ENCODE measurements around the gene ZFAND2A.
A peak's percentile ranks its signal among the peaks of the same experiment; 100 is the strongest.
"Not testable (repeated sequence)": the region's sequence is repeated elsewhere in the genome, so short reads cannot be mapped to it uniquely, and the experiment has no call there.

Gene ZFAND2A

DNA sequence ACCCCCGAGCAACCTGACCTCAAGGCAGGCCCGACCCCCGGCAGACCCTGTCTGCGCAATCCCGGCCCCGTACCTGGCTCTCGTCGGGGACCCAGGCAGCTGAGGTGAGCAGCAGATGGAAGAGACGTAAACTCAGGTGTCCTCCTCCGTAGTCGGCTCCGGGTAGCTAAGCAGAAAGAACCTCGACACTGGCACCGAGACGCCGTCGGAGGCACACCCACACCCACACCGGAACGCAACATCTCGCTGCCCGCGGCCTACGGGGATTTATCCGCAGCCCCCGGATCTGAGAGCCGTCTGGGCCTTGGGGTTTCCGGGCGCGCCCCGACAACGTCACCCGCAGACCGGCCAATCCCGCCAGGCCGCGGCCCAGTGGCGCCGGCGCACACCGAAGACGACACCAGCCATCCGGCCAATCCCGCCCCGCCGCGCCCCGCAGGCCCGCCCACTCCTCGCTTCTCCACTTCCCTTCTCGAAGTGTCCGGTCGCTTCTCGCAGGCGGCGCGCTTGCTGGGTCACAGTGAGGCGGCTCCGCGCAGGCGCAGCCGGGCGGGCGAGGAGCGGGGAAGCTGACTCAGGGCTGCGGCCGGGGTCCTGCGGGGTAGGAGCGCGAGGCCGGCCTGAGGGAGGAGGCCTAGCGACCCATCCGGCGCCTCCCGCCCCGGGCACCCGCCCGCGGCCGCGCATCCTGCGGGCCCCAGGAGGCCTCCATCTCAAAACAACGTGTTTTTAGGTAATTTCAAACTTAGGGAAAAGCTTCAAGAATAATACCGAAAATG lies at the start of gene ZFAND2A:
TSS of gene ZFAND2A (minus strand) at position 306 of the 779 bp plus-strand sequence. CDS start 1,984 bp downstream, outside the sequence.
- DNase-seq (ENCODE audit: low spot score) = peak; percentile 99

DNA sequence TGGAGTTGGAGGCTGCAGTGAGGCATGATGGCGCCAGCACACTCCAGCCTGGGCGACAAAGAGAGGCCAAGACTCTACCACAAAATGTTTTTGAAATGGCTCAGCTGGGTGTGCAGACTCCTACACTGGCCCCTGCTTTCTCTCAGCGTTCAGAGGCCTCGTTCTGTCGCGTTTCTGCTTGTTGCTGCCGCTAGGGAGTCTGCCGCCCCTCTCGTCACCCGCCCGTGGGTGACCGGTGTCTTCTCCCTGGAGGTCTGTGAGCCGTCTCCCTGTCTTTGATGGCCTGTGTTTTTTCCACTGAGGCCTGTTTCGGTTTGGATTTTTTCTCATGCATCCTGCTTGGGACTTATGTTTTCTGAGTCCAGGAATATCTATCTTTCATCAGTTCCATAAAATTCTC lies 49.1 kb upstream of the ZFAND2A start:
- DNase-seq (ENCODE audit: low spot score) = no peak

- DNase-seq (ENCODE audit: low spot score) = not testable (repeated sequence)
Observed at GRCh38 chr7:1205742-1206141, 45.7 kb upstream of the ZFAND2A start.

GRCh38 chr7:1204460-1205140 lies 44.6 kb upstream of the ZFAND2A start:
- no peak for DNase-seq (ENCODE audit: low spot score)

GRCh38 chr7:1202914-1203313 lies 42.9 kb upstream of the ZFAND2A start:
- not testable (repeated sequence) for DNase-seq (ENCODE audit: low spot score)

DNA sequence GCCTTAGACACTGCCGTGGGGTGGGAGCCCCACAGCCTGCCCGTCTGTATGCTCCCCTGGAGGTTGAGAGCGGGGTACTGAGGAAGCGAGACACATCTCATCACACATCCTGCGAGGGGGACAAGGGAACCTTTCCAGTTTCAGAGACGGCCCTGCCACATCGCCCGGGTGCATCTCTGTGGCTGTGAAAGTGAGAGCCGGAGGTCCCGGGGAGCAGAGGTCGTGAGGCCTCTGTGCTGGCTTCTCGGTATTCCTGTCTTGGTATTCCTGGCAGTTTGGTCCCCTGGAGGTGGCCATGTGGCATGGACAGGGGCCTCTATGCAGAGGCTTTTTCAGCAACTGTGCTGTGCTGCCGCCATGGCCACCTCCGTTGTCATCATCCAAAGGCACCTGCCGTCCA lies 41.9 kb upstream of the ZFAND2A start:
- no peak for DNase-seq (ENCODE audit: low spot score)

GRCh38 chr7:1200045-1200444 lies 40.0 kb upstream of the ZFAND2A start:
- no peak for DNase-seq (ENCODE audit: low spot score)

DNA sequence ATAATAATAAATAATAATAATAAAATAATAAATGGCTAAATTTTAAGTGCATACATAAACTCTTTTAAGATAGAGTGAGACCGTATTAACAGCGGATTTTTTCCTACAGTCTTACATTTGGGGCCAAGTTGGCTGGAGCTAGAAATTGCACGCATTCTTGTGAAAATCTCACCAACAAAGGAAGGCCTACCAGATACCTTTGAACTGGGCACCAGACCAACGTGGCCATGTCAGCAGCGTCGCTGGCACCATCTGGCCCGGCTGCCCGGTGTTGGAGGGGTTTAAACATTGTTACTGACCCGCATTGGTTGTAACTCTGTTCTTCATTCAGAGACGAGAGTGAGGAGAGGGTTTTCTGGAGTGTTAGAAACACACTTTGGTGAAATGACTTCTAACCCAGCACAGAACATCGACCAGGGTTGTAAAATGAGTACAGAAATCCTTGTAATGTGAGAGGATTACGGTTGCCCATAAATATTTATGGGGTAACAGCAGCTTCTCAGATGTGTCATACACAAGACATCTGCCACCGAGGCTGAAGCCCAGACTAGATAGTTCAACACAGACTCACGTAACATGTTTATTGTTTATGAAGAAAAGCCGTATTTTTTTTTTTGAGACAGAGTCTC lies 38.1 kb upstream of the ZFAND2A start:
- peak; percentile 88 for DNase-seq (ENCODE audit: low spot score)

- DNase-seq (ENCODE audit: low spot score) = no peak
Observed at GRCh38 chr7:1196950-1197349, 37.0 kb upstream of the ZFAND2A start.

DNA sequence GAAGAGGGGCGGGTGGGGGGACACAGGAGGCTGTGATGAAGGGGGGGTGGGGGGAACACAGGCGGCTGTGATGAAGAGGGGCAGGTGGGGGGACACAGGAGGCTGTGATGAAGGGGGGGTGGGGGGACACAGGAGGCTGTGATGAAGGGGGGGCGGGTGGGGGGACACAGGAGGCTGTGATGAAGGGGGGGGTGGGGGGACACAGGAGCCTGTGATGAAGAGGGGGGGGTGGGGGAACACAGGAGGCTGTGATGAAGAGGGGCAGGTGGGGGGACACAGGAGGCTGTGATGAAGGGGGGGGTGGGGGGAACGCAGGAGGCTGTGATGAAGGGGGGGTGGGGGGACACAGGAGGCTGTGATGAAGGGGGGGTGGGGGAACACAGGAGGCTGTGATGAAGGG lies 36.4 kb upstream of the ZFAND2A start:
- DNase-seq (ENCODE audit: low spot score) = not testable (repeated sequence)

- peak; percentile 78 for DNase-seq (ENCODE audit: low spot score)
Observed at GRCh38 chr7:1193593-1194424, 33.8 kb upstream of the ZFAND2A start.

DNA sequence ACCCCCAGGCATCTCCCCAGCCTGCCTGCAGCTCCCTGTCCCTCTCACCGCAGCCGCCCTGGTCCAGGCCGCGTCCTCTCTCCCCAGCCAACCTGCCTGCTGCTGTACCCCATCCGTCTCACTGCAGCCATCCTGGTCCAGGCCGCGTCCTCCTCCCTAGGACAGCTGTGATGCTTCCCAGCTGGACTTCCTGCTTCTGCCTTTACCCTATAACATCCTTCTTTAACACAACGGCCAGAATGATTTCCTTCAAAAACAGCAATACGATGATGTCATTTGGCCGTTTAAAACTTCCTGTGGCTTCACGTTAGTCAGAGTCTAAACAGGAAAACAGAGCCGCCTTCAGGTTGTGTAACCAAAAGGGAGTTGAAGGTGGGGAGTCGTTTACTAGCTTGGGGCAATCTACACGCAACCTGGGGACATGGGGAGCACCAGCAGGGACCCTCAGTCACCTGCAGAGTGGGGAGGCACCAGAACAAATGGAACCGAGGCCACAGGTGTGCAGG lies 32.2 kb upstream of the ZFAND2A start:
- DNase-seq (ENCODE audit: low spot score) = peak; percentile 55

GRCh38 chr7:1189986-1190772 lies 30.2 kb upstream of the ZFAND2A start:
- no peak for DNase-seq (ENCODE audit: low spot score)

DNA sequence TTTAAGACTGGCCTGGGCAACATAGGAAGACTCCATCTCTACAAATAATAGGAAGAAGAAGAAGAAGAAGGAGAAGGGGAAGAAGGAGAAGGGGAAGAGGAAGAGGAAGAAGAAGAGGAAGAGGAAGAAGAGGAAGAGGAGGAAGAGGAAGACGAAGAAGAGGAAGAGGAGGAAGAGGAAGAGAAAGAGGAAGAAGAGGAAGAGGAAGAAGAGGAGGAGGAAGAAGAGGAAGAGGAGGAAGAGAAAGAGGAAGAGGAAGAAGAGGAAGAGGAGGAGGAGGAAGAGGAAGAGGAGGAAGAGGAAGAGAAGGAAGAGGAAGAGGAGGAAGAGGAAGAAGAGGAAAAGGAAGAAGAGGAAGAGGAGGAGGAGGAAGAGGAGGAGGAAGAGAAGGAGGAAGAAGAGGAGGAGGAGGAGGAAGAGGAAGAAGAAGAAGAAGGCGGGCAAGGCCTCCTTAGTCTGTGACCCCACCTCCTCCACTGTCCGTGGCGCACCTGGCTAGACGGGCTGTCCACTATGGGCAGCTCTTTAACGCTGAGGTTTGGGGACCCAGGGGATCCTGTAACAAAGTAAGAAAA lies 28.8 kb upstream of the ZFAND2A start:
- no peak for DNase-seq (ENCODE audit: low spot score)

DNA sequence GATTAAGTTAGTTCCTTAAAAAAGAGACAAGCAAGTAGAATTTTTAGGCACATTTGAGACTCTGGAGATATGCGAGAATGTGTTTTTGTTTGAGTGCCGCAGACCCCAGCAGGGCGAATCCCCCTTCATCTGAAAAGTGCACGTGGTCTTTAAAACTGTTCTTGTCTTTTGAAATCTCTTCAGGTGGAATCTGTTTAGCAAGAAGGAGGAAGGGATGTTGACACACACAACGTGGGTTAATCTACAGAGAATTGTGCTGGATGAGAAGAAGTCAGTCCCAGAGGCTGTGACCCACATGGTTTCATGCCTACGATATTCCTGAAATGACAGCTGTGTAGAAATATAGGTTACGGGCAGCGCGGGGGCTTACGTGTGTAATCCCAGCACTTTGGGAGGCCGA lies 27.1 kb upstream of the ZFAND2A start:
- no peak for DNase-seq (ENCODE audit: low spot score)

DNA sequence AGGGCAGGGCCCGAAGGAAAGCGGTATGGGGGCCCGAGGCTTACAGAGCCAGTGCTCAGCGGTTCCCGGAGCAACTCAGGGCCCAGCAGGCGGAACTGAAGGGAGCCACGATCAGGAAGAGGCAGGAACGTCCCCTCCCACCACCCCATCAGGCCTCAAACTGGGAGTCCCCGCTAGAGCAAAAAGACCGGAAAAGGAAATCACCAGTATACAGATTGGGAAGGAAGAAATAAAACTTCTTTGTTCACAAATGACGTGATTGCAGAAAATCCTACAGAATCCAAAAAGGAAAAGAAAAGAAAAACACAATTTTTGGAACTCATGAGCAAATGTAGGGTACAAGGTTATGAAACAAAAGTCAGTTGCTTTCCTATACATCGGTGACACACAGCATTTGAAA lies 21.6 kb upstream of the ZFAND2A start:
- DNase-seq (ENCODE audit: low spot score) = no peak

DNA sequence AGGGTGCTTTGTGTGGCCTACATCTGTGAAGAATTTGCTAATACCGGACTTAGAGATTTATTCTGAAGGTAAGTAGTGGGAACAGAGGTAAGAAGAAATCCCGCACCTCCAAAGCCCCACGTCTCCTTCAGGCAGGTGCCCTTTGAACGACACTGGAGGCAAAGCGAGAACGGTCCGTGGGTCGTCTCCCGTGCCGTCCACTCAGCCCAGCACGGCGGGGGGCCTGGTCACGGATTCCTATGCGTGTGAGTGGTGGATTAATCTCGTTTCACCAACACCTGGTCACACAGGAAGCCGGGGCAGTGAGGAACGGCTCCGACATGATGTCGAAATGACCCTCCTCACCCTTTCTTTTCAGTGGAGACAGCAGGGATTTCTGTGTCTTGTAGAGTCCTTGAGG lies 21.0 kb upstream of the ZFAND2A start:
- no peak for DNase-seq (ENCODE audit: low spot score)

- peak; percentile 73 for DNase-seq (ENCODE audit: low spot score)
Observed at GRCh38 chr7:1176891-1177373, 16.9 kb upstream of the ZFAND2A start.

GRCh38 chr7:1175967-1176851 lies 16.2 kb upstream of the ZFAND2A start:
- DNase-seq (ENCODE audit: low spot score) = peak; percentile 88

DNA sequence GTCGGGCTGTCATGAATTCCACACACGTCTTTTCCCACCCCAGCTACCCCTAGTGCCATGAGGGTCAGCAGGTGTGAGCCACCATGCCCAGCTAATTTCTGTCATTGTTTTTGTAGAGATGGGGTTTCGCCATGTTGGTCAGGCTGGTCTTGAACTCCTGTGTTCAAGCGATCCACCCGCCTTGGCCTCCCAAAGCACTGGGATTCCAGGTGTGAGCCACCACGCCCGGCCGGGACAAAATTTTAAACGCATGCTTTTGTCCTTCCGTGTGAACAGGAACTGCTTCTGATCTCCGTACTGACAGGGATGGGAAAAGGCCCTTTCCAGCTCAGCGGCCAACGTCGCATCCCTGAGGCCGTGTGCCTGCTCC lies 15.6 kb upstream of the ZFAND2A start:
- no peak for DNase-seq (ENCODE audit: low spot score)
